MM.1S (cell line): ENCODE results near the gene PTPRD.

Experiments
- CTCF ChIP-seq: fragments of 300-600 bp; sonication (generic); IDR thresholded peaks from 2 replicates; pipeline ENCODE4 v1.5.1; 2016; ENCODE audit warnings: antibody characterized with exemption, low read length, mixed read lengths
- EZH2phosphoT487 ChIP-seq: fragments of 300-600 bp; sonication (generic); IDR thresholded peaks from 2 replicates; pipeline ENCODE4 v1.6.1; 2018; ENCODE audit warnings: antibody characterized with exemption, low read length

- TF ChIP-seq CTCF (no peak), EZH2phosphoT487 (no peak)
Measured at GRCh38 chr9:10255758-10256157, 357.0 kb downstream of the PTPRD start.
